AG04449 (cell line): Measurements from ENCODE around the gene C16orf92.

Experiments used
- CTCF ChIA-PET: fragments of 350-600 bp; formaldehyde crosslinking; extraction: SDS; loops from one replicate; lab custom pipeline; 2021; ENCODE audit warnings: antibody characterized with exemption; lab: Yijun Ruan, JAX
- POLR2A ChIA-PET: fragments of 400-600, 350-600 bp; formaldehyde crosslinking; extraction: SDS; loops from one replicate; lab custom pipeline; 2020; ENCODE audit warnings: antibody characterized with exemption, inconsistent platforms; lab: Yijun Ruan, JAX
- DNase-seq: peaks from one replicate; pipeline ENCODE4 v3.0.0-alpha.2; 2010; ENCODE audit warnings: low read depth, low spot score
- H3K4me3 ChIP-seq: 2 replicates; pipeline ENCODE4 v1.5.1; 2011; ENCODE audit warnings: low read depth, mild to moderate bottlenecking, control low read depth, low read length
- CTCF ChIP-seq: IDR thresholded peaks from one replicate; pipeline ENCODE4 v1.5.1; 2011; ENCODE audit warnings: mild to moderate bottlenecking, moderate library complexity, low read length, control low read depth, inconsistent platforms; ENCODE audit not compliant: insufficient read depth; ENCODE audit errors: missing control alignments

C16orf92 gene

GRCh38 chr16:30000735-30001631, 22.0 kb upstream of the C16orf92 start:
- no peak overlapping the region for H3K4me3 ChIP-seq
- POLR2A ChIA-PET, result no interaction called here
- DNase-seq, result no peak
- CTCF ChIA-PET, result no interaction called here
- no peak for TF ChIP-seq CTCF

DNA sequence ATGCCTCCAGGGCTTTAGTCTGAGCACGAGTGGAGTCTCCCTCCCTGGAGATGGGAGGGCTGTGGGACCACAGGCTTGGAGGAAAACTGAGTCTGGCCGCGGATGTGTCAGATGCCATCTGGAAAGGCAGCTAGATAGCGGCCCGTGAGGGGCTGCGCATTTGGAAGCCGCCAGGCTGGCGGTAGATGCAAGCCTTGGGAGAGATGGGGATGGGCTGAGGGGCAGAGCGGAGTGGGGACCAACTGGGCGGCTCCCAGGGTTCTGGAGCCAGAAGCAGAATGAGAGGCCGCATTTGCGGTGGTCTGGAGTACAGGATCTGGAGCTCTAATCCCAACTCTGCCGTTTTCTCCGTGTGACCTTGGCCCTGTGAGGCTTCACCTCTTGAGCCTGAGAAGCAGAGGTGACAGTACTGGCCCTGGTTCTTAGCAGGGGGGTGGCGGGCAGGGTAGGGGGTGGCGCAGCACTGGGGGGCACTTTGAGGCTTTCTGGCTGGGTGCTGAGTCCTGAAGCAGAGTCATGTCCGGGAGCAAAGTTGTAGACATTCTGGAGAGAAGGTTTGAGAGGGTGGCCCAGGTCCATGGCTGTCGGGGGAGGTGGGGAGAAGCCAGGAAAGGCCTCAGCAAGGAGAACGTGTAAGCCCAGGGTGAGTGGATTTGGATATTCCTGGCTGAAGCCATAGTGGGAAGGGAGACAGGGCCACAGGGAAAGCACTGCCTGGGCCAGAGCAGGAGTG, 20.2 kb upstream of the C16orf92 start:
- CTCF ChIA-PET, result interaction anchor here (1.2 kb wide), 1 partner anchor 126 kb away, joined by 4 read pairs; no protein-coding TSS in a partner anchor
- no peak for DNase-seq
- POLR2A ChIA-PET, result no interaction called here
- no peak overlapping the region for H3K4me3 ChIP-seq
- no peak for TF ChIP-seq CTCF

DNA sequence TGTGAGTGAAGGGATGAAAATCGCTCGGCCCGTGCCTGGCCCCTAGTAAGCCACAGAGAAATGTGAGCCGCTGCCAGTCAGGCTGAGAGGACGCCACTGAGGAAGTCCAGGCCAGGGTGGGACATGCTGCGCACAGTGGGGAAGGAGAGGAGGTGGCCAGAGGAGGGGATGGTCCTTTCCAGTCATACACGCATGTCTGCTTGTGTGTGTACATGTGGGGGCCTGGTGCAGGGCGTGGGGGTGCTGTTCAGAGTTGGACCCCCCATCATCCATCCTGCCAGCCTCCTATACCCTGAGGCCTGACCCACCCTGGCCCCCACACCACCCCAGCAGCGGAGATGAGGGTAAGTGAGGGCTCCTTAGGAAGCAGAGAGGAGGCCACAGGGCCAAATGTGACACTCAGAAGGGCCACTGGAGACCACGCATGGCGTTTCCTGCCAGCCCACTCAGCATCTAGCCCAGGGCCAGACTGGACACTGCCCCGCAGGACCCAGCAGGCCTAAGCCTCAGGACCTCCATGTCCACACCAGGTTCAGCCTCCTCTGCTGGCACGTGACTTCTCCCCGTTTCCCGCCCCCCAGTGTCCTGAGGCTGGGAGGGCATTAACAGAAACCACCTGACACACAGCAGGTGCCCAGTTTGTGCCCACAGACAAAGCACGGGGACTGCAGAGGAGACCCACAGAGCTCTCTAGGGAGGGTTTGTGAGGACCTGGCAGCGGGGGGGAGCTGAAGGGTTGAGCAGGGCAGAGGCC, 19.2 kb upstream of the C16orf92 start:
- CTCF ChIA-PET, result interaction anchor here (0.8 to 3.5 kb wide), 8 partner anchors 8 to 301 kb away, joined by 3 to 23 read pairs (median 4); partner anchors contain the start of genes HIRIP3, INO80E and TLCD3B
- no peak for TF ChIP-seq CTCF
- no peak for DNase-seq
- POLR2A ChIA-PET, result interaction anchor here (0.7 to 1.3 kb wide), 2 partner anchors 77 to 103 kb away, joined by 3 to 4 read pairs; partner anchors contain the start of genes ASPHD1 and KCTD13
- H3K4me3 ChIP-seq, result no peak overlapping the region

DNA sequence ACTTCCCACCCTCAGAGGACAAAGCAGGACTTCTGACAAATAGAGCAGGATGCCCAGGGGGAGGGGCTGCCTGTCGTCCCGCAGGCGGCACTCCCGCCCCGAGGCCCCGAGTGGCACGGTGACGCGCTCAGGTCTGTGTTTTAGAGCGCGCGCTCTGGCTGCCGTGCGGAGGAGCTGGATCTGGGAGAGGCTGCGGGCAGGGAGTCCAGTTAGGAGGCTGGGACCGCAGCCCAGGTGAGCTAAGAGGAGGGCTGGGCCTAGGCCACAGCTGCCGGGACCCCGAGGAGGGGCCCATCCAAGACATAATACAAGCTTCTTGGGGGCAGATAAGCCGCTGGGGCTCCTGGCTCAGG, 18.6 kb upstream of the C16orf92 start:
- no peak for DNase-seq
- POLR2A ChIA-PET, result interaction anchor here (0.7 to 1.3 kb wide), 2 partner anchors 78 to 104 kb away, joined by 3 to 4 read pairs; partner anchors contain the start of genes ASPHD1 and KCTD13
- CTCF ChIA-PET, result interaction anchor here (0.8 to 3.5 kb wide), 11 partner anchors 8 to 302 kb away, joined by 3 to 23 read pairs (median 3); partner anchors contain the start of genes HIRIP3, INO80E and TLCD3B
- H3K4me3 ChIP-seq, result no peak overlapping the region
- TF ChIP-seq CTCF, result no peak

GRCh38 chr16:30004811-30005242, 18.2 kb upstream of the C16orf92 start:
- TF ChIP-seq CTCF, result no peak
- CTCF ChIA-PET, result interaction anchor here (0.8 to 3.5 kb wide), 16 partner anchors 8 to 305 kb away, joined by 3 to 23 read pairs (median 3); partner anchors contain the start of genes HIRIP3, INO80E and TLCD3B
- DNase-seq, result no peak

More at GRCh38 chr16:30004811-30005242, 18.2 kb upstream of the C16orf92 start:
- POLR2A ChIA-PET, result interaction anchor here (0.7 to 1.3 kb wide), 2 partner anchors 78 to 104 kb away, joined by 3 to 4 read pairs; partner anchors contain the start of genes ASPHD1 and KCTD13
- no peak overlapping the region for H3K4me3 ChIP-seq
